Measurements from ENCODE around the gene SIGLEC7. TPM values are rescaled to one million over a fixed set of nuclear protein-coding genes. Genes with fewer than 3 reads are reported as not detected.

Gene SIGLEC7
- polyA plus RNA-seq, 1 of the 3 experiments (the other 2 are of a cell fraction), result not detected

DNA sequence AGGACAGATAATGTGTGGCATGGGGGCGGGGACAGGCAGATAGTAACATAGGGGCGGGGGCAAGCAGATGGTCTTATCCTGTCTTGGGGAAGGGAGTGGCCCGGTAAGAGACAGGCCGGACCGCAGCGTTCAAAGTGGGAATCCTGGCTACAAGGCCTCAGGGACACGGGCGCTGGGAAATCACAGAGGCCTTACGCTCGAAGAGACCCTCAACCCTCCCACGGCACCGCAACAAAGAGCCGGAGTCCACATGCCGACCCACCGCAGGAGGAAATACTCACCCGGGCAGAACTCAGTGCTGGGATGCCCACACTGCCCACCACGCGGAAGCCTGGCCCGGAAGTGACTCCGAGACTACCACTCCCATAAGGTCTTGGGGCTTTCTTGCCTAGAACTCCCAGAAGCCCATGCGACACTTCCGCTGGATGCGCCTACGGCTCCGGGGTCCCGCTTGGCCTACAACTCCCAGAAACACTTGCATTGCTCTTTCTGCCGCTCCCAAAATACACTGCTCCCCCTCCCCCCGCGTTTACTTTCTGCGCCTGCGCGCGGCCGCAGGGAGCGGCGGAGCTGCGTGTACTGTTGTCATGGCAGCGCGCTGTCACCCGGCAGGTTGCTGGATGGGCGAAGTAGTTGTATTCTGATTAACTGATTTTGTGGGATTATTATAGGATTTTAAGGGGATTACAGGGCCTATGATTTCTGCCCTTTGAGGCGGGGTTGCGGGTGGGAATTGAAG is 33.9 kb upstream of the SIGLEC7 start, which contains the start of gene CTU1:
CTU1 (minus strand) TSS at position 344 of the 739 bp plus-strand sequence. CDS start 3,840 bp downstream, outside the sequence.
- Histone ChIP-seq H3K4me3 (ENCODE audit: low read depth in 2 of 2, low read length in 1 of 2) (peak within 1 kb of the TSS; percentile 71 to 89), H3F3A (replicated peaks; ENCODE audit: insufficient read depth) (no peaks in the 10 kb centered on the region), H4K20me1 (ENCODE audit: insufficient read depth) (no peaks in the 10 kb centered on the region), H3K9me2 (no peaks in the 10 kb centered on the region), H3K79me2 (ENCODE audit: insufficient read depth) (peaks cover 33% of the 10 kb centered on the region), H3K9me3 (no peaks in the 10 kb centered on the region), H3K4me2 (peak within 1 kb of the TSS; percentile 91), H3K27ac (ENCODE audit: low read depth in 2 of 2, low read length in 1 of 2) (peak within 1 kb of the TSS; percentile 46 to 68), H3K36me3 (replicated peaks in 1 of 2; ENCODE audit: control insufficient read depth in 1 of 2, insufficient read depth in 2 of 2, low read length in 1 of 2) (peaks cover 0 to 11% of the 10 kb centered on the region in 2 experiments), H3K9ac (peak within 1 kb of the TSS; percentile 73), H3K4me1 (ENCODE audit: control insufficient read depth in 1 of 2, insufficient read depth in 2 of 2, low read depth in 1 of 2, low read length in 1 of 2) (peaks cover 0 to 12% of the 10 kb centered on the region in 2 experiments; a peak in 2 of 4 replicates), H2AFZ (ENCODE audit: low read depth) (peak within 1 kb of the TSS; percentile 92), H3K27me3 (ENCODE audit: insufficient read depth) (peaks cover 14% of the 10 kb centered on the region; the same call in 1 of the 2 replicates)
- WGBS (ENCODE audit: low lambda C conversion rate), result 2% methylated on average over 25 of the region's 43 CpGs
- ChIA-PET CTCF (interaction anchor here (0.9 kb wide), 1 partner anchor 12 kb away, joined by 3 read pairs; no protein-coding TSS in a partner anchor), POLR2A (no interaction called here)
- DNase-seq, result peak; percentile 94
- TF ChIP-seq MXI1 (IDR thresholded peaks at IDR 0.05; ENCODE audit: low read depth, low read length) (peak; percentile 97), FOXJ3 (CRISPR knock-in tag; IDR thresholded peaks at IDR 0.05) (no peak), CHD2 (IDR thresholded peaks at IDR 0.05; ENCODE audit: low read length, partially characterized antibody) (peak; percentile 92), SMC3 (IDR thresholded peaks at IDR 0.05; ENCODE audit: low read depth, low read length) (no peak), NFIC (IDR thresholded peaks at IDR 0.05; ENCODE audit: borderline replicate concordance) (no peak), ELF1 (IDR thresholded peaks at IDR 0.05) (peak; percentile 98), ZBTB33 (IDR thresholded peaks at IDR 0.05; ENCODE audit: borderline replicate concordance, low read depth) (0 out of 2 replicates have a peak, but pooled peaks have one; percentile 34), GABPA (IDR thresholded peaks at IDR 0.05; ENCODE audit: low read depth) (peak; percentile 95), TAF1 (IDR thresholded peaks at IDR 0.05; ENCODE audit: borderline replicate concordance, low read depth, low read length) (peak; percentile 70; the same call in 1 of the 2 replicates), EP300 (IDR thresholded peaks at IDR 0.05; ENCODE audit: borderline replicate concordance in 1 of 2, low read depth in 1 of 2, low read length in 1 of 2) (no peak), RFX5 (IDR thresholded peaks at IDR 0.05; ENCODE audit: low read length) (peak; percentile 96), FOSL2 (IDR thresholded peaks at IDR 0.05; ENCODE audit: borderline replicate concordance, low read depth) (no peak), RXRA (IDR thresholded peaks at IDR 0.05; ENCODE audit: borderline replicate concordance, low read depth) (no peak), SIN3A (IDR thresholded peaks at IDR 0.05; ENCODE audit: borderline replicate concordance, low read depth, low read length) (peak; percentile 48), TCF12 (IDR thresholded peaks at IDR 0.05) (peak; percentile 35; the same call in 1 of the 2 replicates), YY1 (IDR thresholded peaks at IDR 0.05; ENCODE audit: low read depth) (peak; percentile 63; the same call in 1 of the 2 replicates), POLR2AphosphoS5 (IDR thresholded peaks at IDR 0.05; ENCODE audit: low read depth, low read length) (peak; percentile 85), NRF1 (IDR thresholded peaks at IDR 0.05; ENCODE audit: low read depth, low read length) (peak; percentile 80), EZH2phosphoT487 (IDR thresholded peaks at IDR 0.05; ENCODE audit: borderline replicate concordance, low read depth) (no peak)
- TF ChIP-seq, protein P1, sequence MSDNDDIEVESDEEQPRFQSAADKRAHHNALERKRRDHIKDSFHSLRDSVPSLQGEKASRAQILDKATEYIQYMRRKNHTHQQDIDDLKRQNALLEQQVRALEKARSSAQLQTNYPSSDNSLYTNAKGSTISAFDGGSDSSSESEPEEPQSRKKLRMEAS (IDR thresholded peaks at IDR 0.05; ENCODE audit: low read depth), result peak; percentile 97
- TF ChIP-seq, protein P2, sequence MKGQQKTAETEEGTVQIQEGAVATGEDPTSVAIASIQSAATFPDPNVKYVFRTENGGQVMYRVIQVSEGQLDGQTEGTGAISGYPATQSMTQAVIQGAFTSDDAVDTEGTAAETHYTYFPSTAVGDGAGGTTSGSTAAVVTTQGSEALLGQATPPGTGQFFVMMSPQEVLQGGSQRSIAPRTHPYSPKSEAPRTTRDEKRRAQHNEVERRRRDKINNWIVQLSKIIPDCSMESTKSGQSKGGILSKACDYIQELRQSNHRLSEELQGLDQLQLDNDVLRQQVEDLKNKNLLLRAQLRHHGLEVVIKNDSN (IDR thresholded peaks at IDR 0.05; ENCODE audit: borderline replicate concordance, low read depth), result 0 out of 2 replicates have a peak, but pooled peaks have one; percentile 10

Measured in SK-N-SH (cell line).